ENCODE measurements around the gene KCNS3. TPM values are rescaled to one million over a fixed set of nuclear protein-coding genes. Genes with fewer than 3 reads are reported as not detected.
A peak's percentile ranks its signal among the peaks of the same experiment; 100 is the strongest.

The KCNS3 gene
- total and polyA plus RNA-seq, 2 of the 13 experiments (the other 11 are each of a cell fraction or from before 2014, with no cell fraction given) = not detected

DNA sequence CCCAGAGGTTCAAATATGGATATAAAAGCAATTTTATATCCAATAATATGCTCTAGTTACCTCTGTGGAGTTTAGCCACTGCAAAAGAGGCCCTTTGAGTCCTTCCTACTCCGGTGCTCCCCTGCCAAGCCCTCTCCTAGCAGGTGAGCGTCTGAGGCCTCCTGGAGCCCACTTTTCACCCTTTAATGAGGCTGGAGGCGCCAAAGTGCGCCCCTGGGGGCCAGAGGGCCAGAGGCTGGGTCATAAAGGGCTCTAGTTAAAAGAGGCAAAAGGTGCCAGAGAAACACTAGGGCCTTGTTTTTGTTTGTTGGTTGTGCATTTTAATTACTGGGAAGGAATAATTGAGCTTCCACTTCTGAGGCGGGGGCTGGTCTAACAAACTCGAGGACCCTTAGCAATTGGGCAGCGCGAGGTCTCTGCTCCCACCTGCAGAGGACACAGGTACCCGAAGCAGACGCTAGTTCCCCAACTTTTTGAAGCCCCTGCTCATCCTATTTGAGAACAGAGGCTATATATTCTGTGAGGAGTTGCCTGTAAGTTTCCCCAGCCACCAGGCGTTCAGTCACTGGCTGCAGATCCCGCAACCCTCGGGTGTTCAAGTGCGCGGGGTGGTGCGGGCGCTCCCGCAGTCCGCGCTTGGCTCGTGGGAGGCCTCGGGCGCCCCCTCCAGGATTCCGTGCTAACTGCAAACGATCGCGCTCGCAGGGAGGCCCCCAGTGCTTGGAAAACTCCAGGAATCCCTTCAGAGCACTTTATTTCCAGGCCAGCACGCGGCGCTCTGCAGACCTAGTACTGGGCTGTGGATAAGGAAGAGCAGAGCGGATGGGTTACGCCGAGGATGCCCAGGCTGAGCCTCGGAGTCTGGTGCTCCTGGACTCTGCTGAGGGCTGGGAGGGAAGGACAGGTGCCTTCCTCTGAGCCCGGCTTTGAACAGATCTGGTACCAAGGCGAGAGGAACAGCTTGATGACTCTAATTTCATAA is 48.1 kb upstream of the KCNS3 start (continued):
- TF ChIP-seq ZNF839 (CRISPR knock-in tag; IDR thresholded peaks at IDR 0.05; ENCODE audit: borderline replicate concordance) = peak; percentile 66; the same call in 1 of the 2 replicates
- no peak for TF ChIP-seq TBP (CRISPR knock-in tag; IDR thresholded peaks at IDR 0.05)
- TF ChIP-seq RELA (CRISPR knock-in tag; IDR thresholded peaks at IDR 0.05) = no peak
- TF ChIP-seq ZNF30 (CRISPR knock-in tag; IDR thresholded peaks at IDR 0.05) = no peak
- TF ChIP-seq ZNF510 (CRISPR knock-in tag; IDR thresholded peaks at IDR 0.05; ENCODE audit: low read depth) = no peak
- TF ChIP-seq, protein P1, sequence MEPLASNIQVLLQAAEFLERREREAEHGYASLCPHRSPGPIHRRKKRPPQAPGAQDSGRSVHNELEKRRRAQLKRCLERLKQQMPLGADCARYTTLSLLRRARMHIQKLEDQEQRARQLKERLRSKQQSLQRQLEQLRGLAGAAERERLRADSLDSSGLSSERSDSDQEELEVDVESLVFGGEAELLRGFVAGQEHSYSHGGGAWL (CRISPR knock-in tag; IDR thresholded peaks at IDR 0.05) = no peak; the same call in 1 of the 2 replicates
- TF ChIP-seq SCMH1 (CRISPR knock-in tag; IDR thresholded peaks at IDR 0.05; ENCODE audit: borderline replicate concordance) = no peak
- no peak for TF ChIP-seq ZNF850 (CRISPR knock-in tag; conservative IDR thresholded peaks at IDR 0.05)
- no peak for TF ChIP-seq MED8 (CRISPR knock-in tag; IDR thresholded peaks at IDR 0.05; ENCODE audit: insufficient replicate concordance)
- TF ChIP-seq, protein P2, sequence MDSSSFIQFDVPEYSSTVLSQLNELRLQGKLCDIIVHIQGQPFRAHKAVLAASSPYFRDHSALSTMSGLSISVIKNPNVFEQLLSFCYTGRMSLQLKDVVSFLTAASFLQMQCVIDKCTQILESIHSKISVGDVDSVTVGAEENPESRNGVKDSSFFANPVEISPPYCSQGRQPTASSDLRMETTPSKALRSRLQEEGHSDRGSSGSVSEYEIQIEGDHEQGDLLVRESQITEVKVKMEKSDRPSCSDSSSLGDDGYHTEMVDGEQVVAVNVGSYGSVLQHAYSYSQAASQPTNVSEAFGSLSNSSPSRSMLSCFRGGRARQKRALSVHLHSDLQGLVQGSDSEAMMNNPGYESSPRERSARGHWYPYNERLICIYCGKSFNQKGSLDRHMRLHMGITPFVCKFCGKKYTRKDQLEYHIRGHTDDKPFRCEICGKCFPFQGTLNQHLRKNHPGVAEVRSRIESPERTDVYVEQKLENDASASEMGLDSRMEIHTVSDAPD (CRISPR knock-in tag; IDR thresholded peaks at IDR 0.05) = no peak
- TF ChIP-seq, protein P3, sequence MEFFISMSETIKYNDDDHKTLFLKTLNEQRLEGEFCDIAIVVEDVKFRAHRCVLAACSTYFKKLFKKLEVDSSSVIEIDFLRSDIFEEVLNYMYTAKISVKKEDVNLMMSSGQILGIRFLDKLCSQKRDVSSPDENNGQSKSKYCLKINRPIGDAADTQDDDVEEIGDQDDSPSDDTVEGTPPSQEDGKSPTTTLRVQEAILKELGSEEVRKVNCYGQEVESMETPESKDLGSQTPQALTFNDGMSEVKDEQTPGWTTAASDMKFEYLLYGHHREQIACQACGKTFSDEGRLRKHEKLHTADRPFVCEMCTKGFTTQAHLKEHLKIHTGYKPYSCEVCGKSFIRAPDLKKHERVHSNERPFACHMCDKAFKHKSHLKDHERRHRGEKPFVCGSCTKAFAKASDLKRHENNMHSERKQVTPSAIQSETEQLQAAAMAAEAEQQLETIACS (CRISPR knock-in tag; IDR thresholded peaks at IDR 0.05) = no peak
- TF ChIP-seq, protein P4, sequence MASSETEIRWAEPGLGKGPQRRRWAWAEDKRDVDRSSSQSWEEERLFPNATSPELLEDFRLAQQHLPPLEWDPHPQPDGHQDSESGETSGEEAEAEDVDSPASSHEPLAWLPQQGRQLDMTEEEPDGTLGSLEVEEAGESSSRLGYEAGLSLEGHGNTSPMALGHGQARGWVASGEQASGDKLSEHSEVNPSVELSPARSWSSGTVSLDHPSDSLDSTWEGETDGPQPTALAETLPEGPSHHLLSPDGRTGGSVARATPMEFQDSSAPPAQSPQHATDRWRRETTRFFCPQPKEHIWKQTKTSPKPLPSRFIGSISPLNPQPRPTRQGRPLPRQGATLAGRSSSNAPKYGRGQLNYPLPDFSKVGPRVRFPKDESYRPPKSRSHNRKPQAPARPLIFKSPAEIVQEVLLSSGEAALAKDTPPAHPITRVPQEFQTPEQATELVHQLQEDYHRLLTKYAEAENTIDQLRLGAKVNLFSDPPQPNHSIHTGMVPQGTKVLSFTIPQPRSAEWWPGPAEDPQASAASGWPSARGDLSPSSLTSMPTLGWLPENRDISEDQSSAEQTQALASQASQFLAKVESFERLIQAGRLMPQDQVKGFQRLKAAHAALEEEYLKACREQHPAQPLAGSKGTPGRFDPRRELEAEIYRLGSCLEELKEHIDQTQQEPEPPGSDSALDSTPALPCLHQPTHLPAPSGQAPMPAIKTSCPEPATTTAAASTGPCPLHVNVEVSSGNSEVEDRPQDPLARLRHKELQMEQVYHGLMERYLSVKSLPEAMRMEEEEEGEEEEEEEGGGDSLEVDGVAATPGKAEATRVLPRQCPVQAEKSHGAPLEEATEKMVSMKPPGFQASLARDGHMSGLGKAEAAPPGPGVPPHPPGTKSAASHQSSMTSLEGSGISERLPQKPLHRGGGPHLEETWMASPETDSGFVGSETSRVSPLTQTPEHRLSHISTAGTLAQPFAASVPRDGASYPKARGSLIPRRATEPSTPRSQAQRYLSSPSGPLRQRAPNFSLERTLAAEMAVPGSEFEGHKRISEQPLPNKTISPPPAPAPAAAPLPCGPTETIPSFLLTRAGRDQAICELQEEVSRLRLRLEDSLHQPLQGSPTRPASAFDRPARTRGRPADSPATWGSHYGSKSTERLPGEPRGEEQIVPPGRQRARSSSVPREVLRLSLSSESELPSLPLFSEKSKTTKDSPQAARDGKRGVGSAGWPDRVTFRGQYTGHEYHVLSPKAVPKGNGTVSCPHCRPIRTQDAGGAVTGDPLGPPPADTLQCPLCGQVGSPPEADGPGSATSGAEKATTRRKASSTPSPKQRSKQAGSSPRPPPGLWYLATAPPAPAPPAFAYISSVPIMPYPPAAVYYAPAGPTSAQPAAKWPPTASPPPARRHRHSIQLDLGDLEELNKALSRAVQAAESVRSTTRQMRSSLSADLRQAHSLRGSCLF (CRISPR knock-in tag; IDR thresholded peaks at IDR 0.05; ENCODE audit: borderline replicate concordance) = no peak
- TF ChIP-seq MBNL3 (CRISPR knock-in tag; conservative IDR thresholded peaks at IDR 0.05) = no peak
- TF ChIP-seq NR2F2 (IDR thresholded peaks at IDR 0.05; ENCODE audit: borderline replicate concordance, low read depth) = no peak
- TF ChIP-seq MYC (CRISPR knock-in tag; IDR thresholded peaks at IDR 0.05; ENCODE audit: borderline replicate concordance) = peak; percentile 66; the same call in 1 of the 2 replicates
- TF ChIP-seq, protein P5, sequence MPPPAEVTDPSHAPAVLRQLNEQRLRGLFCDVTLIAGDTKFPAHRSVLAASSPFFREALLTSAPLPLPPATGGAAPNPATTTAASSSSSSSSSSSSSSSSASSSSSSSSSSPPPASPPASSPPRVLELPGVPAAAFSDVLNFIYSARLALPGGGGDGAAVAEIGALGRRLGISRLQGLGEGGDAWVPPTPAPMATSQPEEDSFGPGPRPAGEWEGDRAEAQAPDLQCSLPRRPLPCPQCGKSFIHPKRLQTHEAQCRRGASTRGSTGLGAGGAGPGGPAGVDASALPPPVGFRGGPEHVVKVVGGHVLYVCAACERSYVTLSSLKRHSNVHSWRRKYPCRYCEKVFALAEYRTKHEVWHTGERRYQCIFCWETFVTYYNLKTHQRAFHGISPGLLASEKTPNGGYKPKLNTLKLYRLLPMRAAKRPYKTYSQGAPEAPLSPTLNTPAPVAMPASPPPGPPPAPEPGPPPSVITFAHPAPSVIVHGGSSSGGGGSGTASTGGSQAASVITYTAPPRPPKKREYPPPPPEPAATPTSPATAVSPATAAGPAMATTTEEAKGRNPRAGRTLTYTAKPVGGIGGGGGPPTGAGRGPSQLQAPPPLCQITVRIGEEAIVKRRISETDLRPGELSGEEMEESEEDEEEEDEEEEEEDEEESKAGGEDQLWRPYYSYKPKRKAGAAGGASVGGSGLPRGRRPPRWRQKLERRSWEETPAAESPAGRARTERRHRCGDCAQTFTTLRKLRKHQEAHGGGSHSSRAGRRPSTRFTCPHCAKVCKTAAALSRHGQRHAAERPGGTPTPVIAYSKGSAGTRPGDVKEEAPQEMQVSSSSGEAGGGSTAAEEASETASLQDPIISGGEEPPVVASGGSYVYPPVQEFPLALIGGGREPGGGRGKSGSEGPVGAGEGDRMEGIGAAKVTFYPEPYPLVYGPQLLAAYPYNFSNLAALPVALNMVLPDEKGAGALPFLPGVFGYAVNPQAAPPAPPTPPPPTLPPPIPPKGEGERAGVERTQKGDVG (CRISPR knock-in tag; IDR thresholded peaks at IDR 0.05; ENCODE audit: borderline replicate concordance) = 0 out of 2 replicates have a peak, but pooled peaks have one; percentile 45
